K562 (cell line): Measurements from ENCODE around the gene KRTAP10-9. TPM values are rescaled to one million over a fixed set of nuclear protein-coding genes. Genes with fewer than 3 reads are reported as not detected.

Experiments
- FOXP1 ChIP-seq: sonication (generic); formaldehyde crosslinking; IDR thresholded peaks from 2 replicates; pipeline ENCODE4 v1.8.0; 2022; ENCODE audit warnings: mild to moderate bottlenecking, missing genetic modification reagents
- FUS ChIP-seq: fragments of 200-400 bp; formaldehyde crosslinking; optimal IDR thresholded peaks from 2 replicates; pipeline ENCODE3; 2017; ENCODE audit warnings: low read depth, low read length
- MTF1 ChIP-seq: fragments of 250-450 bp; sonication (Bioruptor Pico); IDR thresholded peaks from 2 replicates; pipeline ENCODE4 v1.9.0; 2021; ENCODE audit warnings: moderate library complexity, mild to moderate bottlenecking, inconsistent platforms, borderline replicate concordance
- SP1 ChIP-seq: sonication (generic); formaldehyde crosslinking; IDR thresholded peaks from 2 replicates; pipeline ENCODE4 v1.8.1; 2022; ENCODE audit warnings: mild to moderate bottlenecking, missing genetic modification reagents
- ZC3H11A ChIP-seq: IDR thresholded peaks from 2 replicates; pipeline ENCODE4 v1.6.1; 2012; ENCODE audit warnings: low read depth, low read length, improper control_type of control experiment
- polyA plus RNA-seq, 8 experiments: library from polyadenylated mRNA; depleted of rRNA in 4 of 8; stranded (reverse) in 5 of 8; unstranded in 3 of 8; fragments of >200 nt; fragmentation: Nextera tagmentation in 2 of 8; fragmentation: Illumina TruSeq in 1 of 8; extraction: Ambion mirVana in 2 of 8; extraction: Trizol in 1 of 8; gene quantifications; 2 replicates each; pipeline versions ENCODE4 v1.2.1 to v1.2.3, GENCODE V29; 2011 to 2014; ENCODE audit warnings: inconsistent platforms in 1 of 8, missing spikeins in 1 of 8
- total RNA-seq, 7 experiments: library from RNA; depleted of rRNA in 6 of 7; stranded (reverse); fragments of >200 nt in 6 of 7; fragmentation: Illumina TruSeq in 2 of 7; extraction: Trizol in 2 of 7; gene quantifications; 2 replicates each; pipeline versions ENCODE4 v1.2.1 to v1.2.3, GENCODE V29; 2011 to 2021; ENCODE audit warnings: low replicate concordance in 1 of 7
- TF ChIP-seq, protein P1 (sequence below): fragments of 200-600 bp; sonication (generic); IDR thresholded peaks from one replicate; pipeline ENCODE4 v1.6.1; 2012; ENCODE audit warnings: mild to moderate bottlenecking, low read depth, low read length, inconsistent platforms
- TF ChIP-seq, protein P2 (sequence below): fragments of 450-650 bp; conservative IDR thresholded peaks from 2 replicates; pipeline ENCODE4 v1.6.1; 2016; ENCODE audit warnings: missing genetic modification characterization, low read depth, mild to moderate bottlenecking, missing compliant biosample characterization, moderate library complexity
- TF ChIP-seq, protein P3 (sequence below): fragments of 250-450 bp; sonication (Bioruptor Pico); IDR thresholded peaks from 2 replicates; pipeline ENCODE4 v1.5.0; 2021
- TF ChIP-seq, protein P4 (sequence below): fragments of 250-450 bp; sonication (Bioruptor Pico); IDR thresholded peaks from 2 replicates; pipeline ENCODE4 v1.4.0; 2020

Gene KRTAP10-9
- total and polyA plus RNA-seq, 9 of the 15 experiments (the other 6 are each of a cell fraction or from before 2014, with no cell fraction given) = not detected

DNA sequence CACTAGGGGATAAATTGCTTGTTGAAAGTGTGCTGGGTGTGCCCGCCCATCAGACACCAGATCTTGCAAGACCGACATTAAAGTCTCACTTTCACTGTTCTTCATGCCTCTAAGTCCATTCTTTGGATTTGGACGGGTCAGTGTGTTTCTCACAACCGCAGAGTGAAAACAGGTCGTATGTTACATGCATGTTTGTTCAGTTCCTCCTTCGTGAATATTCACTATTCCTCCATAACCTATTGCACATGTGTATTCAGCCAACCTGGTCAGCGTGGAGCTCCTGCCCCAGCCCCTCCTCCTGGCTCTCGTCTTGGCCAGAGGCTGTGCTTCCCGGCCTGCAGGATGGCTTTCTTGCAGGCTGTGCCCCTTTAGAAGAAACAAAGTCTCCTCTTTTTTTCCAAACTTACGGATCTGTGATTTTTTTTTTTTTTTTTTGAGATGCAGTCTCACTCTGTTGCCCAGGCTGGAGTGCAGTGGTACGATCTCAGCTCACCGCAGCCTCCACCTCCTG lies 32.4 kb upstream of the KRTAP10-9 start (continued):
- TF ChIP-seq, protein P1, sequence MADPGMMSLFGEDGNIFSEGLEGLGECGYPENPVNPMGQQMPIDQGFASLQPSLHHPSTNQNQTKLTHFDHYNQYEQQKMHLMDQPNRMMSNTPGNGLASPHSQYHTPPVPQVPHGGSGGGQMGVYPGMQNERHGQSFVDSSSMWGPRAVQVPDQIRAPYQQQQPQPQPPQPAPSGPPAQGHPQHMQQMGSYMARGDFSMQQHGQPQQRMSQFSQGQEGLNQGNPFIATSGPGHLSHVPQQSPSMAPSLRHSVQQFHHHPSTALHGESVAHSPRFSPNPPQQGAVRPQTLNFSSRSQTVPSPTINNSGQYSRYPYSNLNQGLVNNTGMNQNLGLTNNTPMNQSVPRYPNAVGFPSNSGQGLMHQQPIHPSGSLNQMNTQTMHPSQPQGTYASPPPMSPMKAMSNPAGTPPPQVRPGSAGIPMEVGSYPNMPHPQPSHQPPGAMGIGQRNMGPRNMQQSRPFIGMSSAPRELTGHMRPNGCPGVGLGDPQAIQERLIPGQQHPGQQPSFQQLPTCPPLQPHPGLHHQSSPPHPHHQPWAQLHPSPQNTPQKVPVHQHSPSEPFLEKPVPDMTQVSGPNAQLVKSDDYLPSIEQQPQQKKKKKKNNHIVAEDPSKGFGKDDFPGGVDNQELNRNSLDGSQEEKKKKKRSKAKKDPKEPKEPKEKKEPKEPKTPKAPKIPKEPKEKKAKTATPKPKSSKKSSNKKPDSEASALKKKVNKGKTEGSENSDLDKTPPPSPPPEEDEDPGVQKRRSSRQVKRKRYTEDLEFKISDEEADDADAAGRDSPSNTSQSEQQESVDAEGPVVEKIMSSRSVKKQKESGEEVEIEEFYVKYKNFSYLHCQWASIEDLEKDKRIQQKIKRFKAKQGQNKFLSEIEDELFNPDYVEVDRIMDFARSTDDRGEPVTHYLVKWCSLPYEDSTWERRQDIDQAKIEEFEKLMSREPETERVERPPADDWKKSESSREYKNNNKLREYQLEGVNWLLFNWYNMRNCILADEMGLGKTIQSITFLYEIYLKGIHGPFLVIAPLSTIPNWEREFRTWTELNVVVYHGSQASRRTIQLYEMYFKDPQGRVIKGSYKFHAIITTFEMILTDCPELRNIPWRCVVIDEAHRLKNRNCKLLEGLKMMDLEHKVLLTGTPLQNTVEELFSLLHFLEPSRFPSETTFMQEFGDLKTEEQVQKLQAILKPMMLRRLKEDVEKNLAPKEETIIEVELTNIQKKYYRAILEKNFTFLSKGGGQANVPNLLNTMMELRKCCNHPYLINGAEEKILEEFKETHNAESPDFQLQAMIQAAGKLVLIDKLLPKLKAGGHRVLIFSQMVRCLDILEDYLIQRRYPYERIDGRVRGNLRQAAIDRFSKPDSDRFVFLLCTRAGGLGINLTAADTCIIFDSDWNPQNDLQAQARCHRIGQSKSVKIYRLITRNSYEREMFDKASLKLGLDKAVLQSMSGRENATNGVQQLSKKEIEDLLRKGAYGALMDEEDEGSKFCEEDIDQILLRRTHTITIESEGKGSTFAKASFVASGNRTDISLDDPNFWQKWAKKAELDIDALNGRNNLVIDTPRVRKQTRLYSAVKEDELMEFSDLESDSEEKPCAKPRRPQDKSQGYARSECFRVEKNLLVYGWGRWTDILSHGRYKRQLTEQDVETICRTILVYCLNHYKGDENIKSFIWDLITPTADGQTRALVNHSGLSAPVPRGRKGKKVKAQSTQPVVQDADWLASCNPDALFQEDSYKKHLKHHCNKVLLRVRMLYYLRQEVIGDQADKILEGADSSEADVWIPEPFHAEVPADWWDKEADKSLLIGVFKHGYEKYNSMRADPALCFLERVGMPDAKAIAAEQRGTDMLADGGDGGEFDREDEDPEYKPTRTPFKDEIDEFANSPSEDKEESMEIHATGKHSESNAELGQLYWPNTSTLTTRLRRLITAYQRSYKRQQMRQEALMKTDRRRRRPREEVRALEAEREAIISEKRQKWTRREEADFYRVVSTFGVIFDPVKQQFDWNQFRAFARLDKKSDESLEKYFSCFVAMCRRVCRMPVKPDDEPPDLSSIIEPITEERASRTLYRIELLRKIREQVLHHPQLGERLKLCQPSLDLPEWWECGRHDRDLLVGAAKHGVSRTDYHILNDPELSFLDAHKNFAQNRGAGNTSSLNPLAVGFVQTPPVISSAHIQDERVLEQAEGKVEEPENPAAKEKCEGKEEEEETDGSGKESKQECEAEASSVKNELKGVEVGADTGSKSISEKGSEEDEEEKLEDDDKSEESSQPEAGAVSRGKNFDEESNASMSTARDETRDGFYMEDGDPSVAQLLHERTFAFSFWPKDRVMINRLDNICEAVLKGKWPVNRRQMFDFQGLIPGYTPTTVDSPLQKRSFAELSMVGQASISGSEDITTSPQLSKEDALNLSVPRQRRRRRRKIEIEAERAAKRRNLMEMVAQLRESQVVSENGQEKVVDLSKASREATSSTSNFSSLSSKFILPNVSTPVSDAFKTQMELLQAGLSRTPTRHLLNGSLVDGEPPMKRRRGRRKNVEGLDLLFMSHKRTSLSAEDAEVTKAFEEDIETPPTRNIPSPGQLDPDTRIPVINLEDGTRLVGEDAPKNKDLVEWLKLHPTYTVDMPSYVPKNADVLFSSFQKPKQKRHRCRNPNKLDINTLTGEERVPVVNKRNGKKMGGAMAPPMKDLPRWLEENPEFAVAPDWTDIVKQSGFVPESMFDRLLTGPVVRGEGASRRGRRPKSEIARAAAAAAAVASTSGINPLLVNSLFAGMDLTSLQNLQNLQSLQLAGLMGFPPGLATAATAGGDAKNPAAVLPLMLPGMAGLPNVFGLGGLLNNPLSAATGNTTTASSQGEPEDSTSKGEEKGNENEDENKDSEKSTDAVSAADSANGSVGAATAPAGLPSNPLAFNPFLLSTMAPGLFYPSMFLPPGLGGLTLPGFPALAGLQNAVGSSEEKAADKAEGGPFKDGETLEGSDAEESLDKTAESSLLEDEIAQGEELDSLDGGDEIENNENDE = no peak
- TF ChIP-seq SP1 (no peak), ZC3H11A (no peak), FOXP1 (CRISPR knock-in tag) (no peak), FUS (no peak), MTF1 (CRISPR knock-in tag) (no peak)
- TF ChIP-seq, protein P2, sequence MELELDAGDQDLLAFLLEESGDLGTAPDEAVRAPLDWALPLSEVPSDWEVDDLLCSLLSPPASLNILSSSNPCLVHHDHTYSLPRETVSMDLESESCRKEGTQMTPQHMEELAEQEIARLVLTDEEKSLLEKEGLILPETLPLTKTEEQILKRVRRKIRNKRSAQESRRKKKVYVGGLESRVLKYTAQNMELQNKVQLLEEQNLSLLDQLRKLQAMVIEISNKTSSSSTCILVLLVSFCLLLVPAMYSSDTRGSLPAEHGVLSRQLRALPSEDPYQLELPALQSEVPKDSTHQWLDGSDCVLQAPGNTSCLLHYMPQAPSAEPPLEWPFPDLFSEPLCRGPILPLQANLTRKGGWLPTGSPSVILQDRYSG (tag) = peak; percentile 72
- TF ChIP-seq, protein P3, sequence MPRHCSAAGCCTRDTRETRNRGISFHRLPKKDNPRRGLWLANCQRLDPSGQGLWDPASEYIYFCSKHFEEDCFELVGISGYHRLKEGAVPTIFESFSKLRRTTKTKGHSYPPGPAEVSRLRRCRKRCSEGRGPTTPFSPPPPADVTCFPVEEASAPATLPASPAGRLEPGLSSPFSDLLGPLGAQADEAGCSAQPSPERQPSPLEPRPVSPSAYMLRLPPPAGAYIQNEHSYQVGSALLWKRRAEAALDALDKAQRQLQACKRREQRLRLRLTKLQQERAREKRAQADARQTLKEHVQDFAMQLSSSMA (CRISPR knock-in tag) = no peak
- TF ChIP-seq, protein P4, sequence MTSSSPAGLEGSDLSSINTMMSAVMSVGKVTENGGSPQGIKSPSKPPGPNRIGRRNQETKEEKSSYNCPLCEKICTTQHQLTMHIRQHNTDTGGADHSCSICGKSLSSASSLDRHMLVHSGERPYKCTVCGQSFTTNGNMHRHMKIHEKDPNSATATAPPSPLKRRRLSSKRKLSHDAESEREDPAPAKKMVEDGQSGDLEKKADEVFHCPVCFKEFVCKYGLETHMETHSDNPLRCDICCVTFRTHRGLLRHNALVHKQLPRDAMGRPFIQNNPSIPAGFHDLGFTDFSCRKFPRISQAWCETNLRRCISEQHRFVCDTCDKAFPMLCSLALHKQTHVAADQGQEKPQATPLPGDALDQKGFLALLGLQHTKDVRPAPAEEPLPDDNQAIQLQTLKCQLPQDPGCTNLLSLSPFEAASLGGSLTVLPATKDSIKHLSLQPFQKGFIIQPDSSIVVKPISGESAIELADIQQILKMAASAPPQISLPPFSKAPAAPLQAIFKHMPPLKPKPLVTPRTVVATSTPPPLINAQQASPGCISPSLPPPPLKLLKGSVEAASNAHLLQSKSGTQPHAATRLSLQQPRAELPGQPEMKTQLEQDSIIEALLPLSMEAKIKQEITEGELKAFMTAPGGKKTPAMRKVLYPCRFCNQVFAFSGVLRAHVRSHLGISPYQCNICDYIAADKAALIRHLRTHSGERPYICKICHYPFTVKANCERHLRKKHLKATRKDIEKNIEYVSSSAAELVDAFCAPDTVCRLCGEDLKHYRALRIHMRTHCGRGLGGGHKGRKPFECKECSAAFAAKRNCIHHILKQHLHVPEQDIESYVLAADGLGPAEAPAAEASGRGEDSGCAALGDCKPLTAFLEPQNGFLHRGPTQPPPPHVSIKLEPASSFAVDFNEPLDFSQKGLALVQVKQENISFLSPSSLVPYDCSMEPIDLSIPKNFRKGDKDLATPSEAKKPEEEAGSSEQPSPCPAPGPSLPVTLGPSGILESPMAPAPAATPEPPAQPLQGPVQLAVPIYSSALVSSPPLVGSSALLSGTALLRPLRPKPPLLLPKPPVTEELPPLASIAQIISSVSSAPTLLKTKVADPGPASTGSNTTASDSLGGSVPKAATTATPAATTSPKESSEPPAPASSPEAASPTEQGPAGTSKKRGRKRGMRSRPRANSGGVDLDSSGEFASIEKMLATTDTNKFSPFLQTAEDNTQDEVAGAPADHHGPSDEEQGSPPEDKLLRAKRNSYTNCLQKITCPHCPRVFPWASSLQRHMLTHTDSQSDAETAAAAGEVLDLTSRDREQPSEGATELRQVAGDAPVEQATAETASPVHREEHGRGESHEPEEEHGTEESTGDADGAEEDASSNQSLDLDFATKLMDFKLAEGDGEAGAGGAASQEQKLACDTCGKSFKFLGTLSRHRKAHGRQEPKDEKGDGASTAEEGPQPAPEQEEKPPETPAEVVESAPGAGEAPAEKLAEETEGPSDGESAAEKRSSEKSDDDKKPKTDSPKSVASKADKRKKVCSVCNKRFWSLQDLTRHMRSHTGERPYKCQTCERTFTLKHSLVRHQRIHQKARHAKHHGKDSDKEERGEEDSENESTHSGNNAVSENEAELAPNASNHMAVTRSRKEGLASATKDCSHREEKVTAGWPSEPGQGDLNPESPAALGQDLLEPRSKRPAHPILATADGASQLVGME = no peak
